Heart right ventricle (tissue), 16 donors: ENCODE data around the gene ZSCAN20. TPM values are rescaled to one million over a fixed set of nuclear protein-coding genes. Genes with fewer than 3 reads are reported as not detected.

ENCODE experiments used
- ATAC-seq, 8 donors: fragments of 200-7000 bp; cut with Tn5 transposase; one replicate each; pipeline ENCODE4 v1.9.1; 2020; ENCODE audit warnings: mild to moderate bottlenecking in 8 of 8, moderate library complexity in 8 of 8, moderate number of reproducible peaks in 1 of 8
- DNase-seq, 2 donors: peaks; one replicate each; pipeline ENCODE4 v3.0.0-alpha.2; 2020
- H3K27ac ChIP-seq, 10 donors: fragments of 200-600 bp; sonication (generic) in 2 of 10; one replicate each; pipeline versions ENCODE4 v1.5.0 to v1.8.0; 2020 to 2022; ENCODE audit warnings: mild to moderate bottlenecking in 3 of 10
- H3K27me3 ChIP-seq, 7 donors: fragments of 200-600 bp; one replicate each; pipeline ENCODE4 v1.8.0; 2021 to 2022; ENCODE audit warnings: mild to moderate bottlenecking in 2 of 7
- H3K36me3 ChIP-seq, 9 donors: fragments of 200-600 bp; sonication (generic) in 1 of 9; one replicate each; pipeline versions ENCODE4 v1.5.0 to v1.8.0; 2020 to 2022; ENCODE audit warnings: mild to moderate bottlenecking in 2 of 9
- H3K4me1 ChIP-seq, 9 donors: fragments of 200-600 bp; sonication (generic) in 1 of 9; one replicate each; pipeline versions ENCODE4 v1.5.0 to v1.8.0; 2020 to 2022; ENCODE audit warnings: mild to moderate bottlenecking in 4 of 9
- H3K4me3 ChIP-seq, 10 donors: fragments of 200-600 bp; sonication (generic) in 2 of 10; one replicate each; pipeline versions ENCODE4 v1.5.0 to v1.8.0; 2020 to 2022; ENCODE audit warnings: mild to moderate bottlenecking in 7 of 10, moderate library complexity in 2 of 10
- H3K9me3 ChIP-seq, 11 donors: fragments of 200-600 bp in 10 of 11; sonication (generic) in 2 of 11; one replicate each; pipeline versions ENCODE4 v1.5.0 to v1.8.0; 2013 to 2022; ENCODE audit warnings: mild to moderate bottlenecking in 2 of 11, control low read depth in 1 of 11, moderate library complexity in 1 of 11
- WGBS, 2 donors: extraction: QIAGEN DNeasy Blood & Tissue Kit; methylation state at CpG; one replicate each; pipeline ENCODE4 v1.1.7; 2013; ENCODE audit warnings: inconsistent platforms in 1 of 2; 5-methylcytosine and 5-hydroxymethylcytosine counted together
- intact Hi-C, 10 donors: fragments of 100-400 bp; cut with DNase I; formaldehyde crosslinking; loops; one replicate each; pipeline versions ENCODE4 v1.11.1 to v1.14.2; 2022
- polyA plus RNA-seq, 2 donors: library from polyadenylated mRNA; stranded (reverse); fragments of 200-250 nt; gene quantifications; one replicate each; pipeline ENCODE4 v1.2.3, GENCODE V29; 2013
- total RNA-seq, 10 donors: library from RNA; stranded (reverse); fragmentation: NEBNext Ultra II Directional in 3 of 10; extraction: Animal tissue kit (Norgen Biotek cat#: 25700) in 3 of 10; gene quantifications; one replicate each; pipeline versions ENCODE4 v1.2.1 to v1.2.4, GENCODE V29; 2021 to 2023
- TF ChIP-seq, protein P1 (sequence below), 9 donors: fragments of 200-600 bp; sonication (generic) in 2 of 9; IDR thresholded peaks; one replicate each; pipeline versions ENCODE4 v1.5.0 to v1.8.0; 2021 to 2022; ENCODE audit warnings: antibody characterized with exemption in 9 of 9, mild to moderate bottlenecking in 5 of 9, moderate library complexity in 1 of 9
- donor health status: Arrhythmogenic right ventricular cardiomyopathy.
- donor health status: ischemic (EF 13 %, LVEDD 7.1; RV severe dilation, severe dysfunction).
- donor health status: healthy with polysubstance abuse.
- donor health status: DM: no; HTN: yes; CAD: no.
- donor health status: DM: no; HTN: no; CAD: no.
- donor health status: ischemic (EF 25% LVEDD 6.9; RV normal size, moderate dysfunction).
- donor health status: ischemic (EF 25% LVEDD 5.7; RV mildly dilated, moderate dysfunction).
- donor health status: healthy.
- donor health status: DM: yes; HTN: yes; CAD: no.
- donor health status: Ischemic cardiomyopathy.
- donor health status: ischemic (EF 35%, LVEDD 5.7; RV mildly dilated, moderate dysfunction).
- donor health status: nonischemic (EF 11% LVEDD 7.7; RV severe dilation, severe dysfunction).
- donor health status: DM: yes; HTN: yes; CAD: no.
- donor health status: PGD.
- donor health status: ischemic (EF 29% LVEDD 5.4; RV normal size, mild dysfunction).
- donor health status: nonischemic (EF 23%, LVEDD 6.1; RV moderate dilation, normal function).

The ZSCAN20 gene
- total and polyA plus RNA-seq, 12 donors, result 0.83 to 9.3 (median 5.6) TPM

DNA sequence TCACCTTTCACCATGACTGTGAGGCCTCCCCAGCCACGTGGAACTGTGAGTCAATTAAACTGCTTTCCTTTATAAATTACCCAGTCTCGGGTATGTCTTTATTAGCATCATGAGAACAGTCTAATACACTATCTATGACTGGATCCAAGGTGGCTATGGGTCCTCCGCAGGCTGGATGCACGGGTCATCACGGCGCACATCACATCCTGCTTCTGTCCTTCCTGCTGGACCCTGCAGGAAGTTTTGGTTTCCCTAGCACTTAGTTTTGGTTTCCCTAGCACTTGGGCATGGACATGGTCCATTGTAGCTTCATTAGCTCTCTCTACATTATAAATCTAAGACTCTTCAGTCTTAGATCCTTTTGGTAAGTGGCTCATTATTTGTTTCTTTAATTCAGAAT, 27.3 kb upstream of the ZSCAN20 start:
- TF ChIP-seq, protein P1, sequence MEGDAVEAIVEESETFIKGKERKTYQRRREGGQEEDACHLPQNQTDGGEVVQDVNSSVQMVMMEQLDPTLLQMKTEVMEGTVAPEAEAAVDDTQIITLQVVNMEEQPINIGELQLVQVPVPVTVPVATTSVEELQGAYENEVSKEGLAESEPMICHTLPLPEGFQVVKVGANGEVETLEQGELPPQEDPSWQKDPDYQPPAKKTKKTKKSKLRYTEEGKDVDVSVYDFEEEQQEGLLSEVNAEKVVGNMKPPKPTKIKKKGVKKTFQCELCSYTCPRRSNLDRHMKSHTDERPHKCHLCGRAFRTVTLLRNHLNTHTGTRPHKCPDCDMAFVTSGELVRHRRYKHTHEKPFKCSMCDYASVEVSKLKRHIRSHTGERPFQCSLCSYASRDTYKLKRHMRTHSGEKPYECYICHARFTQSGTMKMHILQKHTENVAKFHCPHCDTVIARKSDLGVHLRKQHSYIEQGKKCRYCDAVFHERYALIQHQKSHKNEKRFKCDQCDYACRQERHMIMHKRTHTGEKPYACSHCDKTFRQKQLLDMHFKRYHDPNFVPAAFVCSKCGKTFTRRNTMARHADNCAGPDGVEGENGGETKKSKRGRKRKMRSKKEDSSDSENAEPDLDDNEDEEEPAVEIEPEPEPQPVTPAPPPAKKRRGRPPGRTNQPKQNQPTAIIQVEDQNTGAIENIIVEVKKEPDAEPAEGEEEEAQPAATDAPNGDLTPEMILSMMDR (IDR thresholded peaks at IDR 0.05), result no peak
- 78 to 81% methylated on average over 6 of the region's 6 CpGs for WGBS, 2 donors
- intact Hi-C loops, result loop anchor here in 1 of 10 donors (10.0 kb wide), 1 partner anchor 220 kb away; no protein-coding TSS in a partner anchor
- H3K27me3 ChIP-seq, result no peaks in the 10 kb centered on the region
- DNase-seq (no peak), ATAC-seq (no peak)
- no peak overlapping the region for H3K4me3 ChIP-seq
- peaks cover 4 to 31% (median 14%) of the 10 kb centered on the region in 9 donors for H3K4me1 ChIP-seq
- no peaks in the 10 kb centered on the region for H3K36me3 ChIP-seq
- no peak overlapping the region for H3K27ac ChIP-seq
- H3K9me3 ChIP-seq, result no peaks in the 10 kb centered on the region

DNA sequence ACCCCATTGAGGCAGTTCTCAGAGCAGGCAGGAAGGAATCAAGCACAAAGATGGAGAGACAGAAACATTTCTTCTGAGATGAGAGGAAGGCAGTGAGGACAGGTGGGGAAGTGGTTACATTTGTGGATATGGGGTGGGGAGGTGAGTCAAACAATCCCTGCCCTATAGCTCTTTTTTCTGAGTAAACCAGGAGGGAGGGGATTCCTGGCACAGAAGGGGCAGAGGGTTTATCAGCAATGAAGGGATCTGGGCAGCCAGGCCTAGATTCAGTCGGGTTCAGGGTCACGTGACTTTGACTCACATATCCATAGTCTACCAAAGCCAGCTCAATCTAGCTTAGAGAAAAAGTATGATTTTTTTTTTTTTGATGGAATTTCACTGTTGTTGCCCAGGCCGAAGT, 25.9 kb upstream of the ZSCAN20 start:
- Histone ChIP-seq H3K4me1 (peaks cover 4 to 24% (median 14%) of the 10 kb centered on the region in 9 donors), H3K27me3 (no peaks in the 10 kb centered on the region), H3K9me3 (no peaks in the 10 kb centered on the region), H3K4me3 (no peak overlapping the region), H3K36me3 (no peaks in the 10 kb centered on the region), H3K27ac (no peak overlapping the region)
- no peak for DNase-seq
- TF ChIP-seq, protein P1 (IDR thresholded peaks at IDR 0.05), result no peak
- intact Hi-C loops, result loop anchor here in 1 of 10 donors (10.0 kb wide), 1 partner anchor 222 kb away; no protein-coding TSS in a partner anchor
- no peak for ATAC-seq
- 85 to 89% methylated on average over 3 of the region's 3 CpGs for WGBS, 2 donors

DNA sequence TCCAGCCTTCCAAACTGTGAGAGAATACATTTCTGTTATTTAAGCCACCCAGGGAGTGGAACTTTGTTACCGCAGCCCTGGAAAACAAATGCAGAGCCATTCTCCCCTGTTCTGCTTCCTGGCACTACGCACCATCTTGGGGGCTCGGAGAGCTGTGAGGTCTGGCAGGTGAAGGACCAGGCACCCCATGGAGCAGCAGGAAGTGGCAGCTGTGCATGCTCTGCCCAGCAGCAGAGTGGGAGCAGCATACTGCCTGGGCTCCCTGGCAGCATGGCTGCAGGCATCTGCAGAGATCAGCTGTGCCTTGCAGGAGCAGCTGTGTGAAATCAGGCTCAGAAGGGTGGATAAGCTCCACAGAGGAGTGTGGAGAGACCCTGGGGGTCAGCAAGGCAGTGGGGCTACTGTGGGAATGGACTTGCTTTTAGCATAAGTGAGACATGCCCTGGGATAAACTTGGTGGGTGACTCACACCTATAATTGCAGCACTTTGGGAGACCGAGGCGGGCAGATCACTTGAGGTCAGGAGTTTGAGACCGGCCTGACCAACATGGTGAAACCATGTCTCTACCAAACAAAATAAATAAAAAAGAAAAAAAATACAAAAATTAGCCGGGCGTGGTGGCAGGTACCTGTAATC, 17.7 kb upstream of the ZSCAN20 start:
- DNase-seq (no peak), ATAC-seq (no peak)
- TF ChIP-seq, protein P1 (IDR thresholded peaks at IDR 0.05), result no peak
- H3K36me3 ChIP-seq, result no peaks in the 10 kb centered on the region
- peaks cover 0 to 46% (median 14%) of the 10 kb centered on the region in 9 donors for H3K4me1 ChIP-seq
- intact Hi-C loops, result loop anchor here in 7 of 10 donors (5.0 to 10.0 kb wide), 9 partner anchors 52 to 320 kb away; no protein-coding TSS in a partner anchor
- H3K27ac ChIP-seq, result no peak overlapping the region
- 92 to 94% methylated on average over 8 of the region's 8 CpGs for WGBS, 2 donors
- no peaks in the 10 kb centered on the region for H3K27me3 ChIP-seq
- H3K9me3 ChIP-seq, result peaks cover 0 to 5% (median 0%) of the 10 kb centered on the region in 11 donors
- H3K4me3 ChIP-seq, result no peak overlapping the region

DNA sequence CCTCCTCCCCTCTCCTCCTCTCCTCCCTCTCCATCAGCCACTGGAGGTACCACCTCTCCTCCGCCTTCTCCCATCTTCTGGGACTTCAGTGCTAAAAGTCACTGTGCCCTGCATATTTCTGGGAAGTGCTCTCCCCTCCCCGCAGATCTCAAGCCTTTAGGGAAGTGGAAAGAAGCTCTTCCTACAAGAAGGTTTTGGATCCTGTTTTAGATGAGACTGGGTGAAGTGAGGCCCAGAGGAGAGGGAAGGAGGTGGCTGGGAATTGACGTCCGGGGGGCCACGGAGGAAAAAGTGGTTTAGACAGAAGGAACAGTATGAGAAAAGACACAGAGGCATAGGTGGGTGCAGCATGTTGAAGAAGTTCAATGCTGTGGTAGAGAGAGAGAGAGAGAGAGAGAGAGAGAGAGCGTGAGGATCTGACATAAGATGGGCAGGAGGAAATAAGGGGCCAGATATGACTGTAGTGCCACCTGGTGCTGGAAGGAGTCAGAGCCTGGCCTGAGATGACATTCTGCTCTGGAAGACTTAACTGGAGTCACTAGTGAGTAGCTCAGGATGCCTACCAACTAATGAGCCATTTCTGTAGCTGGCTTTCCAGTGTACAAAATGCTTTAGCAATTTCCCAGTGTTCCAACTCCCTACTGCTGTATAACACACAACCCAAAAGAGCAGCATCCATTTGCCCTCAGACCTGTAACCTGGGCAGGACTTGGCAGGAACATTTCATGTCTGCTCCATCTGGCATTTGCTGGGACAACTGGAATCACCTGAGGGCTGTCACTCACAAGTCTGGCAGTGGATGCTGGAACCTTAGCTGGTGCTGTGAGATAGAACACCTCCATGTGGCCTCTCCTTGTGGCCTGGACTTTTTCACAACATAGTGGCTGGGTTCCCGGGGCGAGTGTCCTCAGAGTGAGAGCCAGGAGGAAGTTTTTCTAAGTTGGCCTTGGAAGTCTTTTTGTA, 16.6 kb upstream of the ZSCAN20 start:
- Histone ChIP-seq H3K9me3 (peaks cover 0 to 5% (median 0%) of the 10 kb centered on the region in 11 donors), H3K4me1 (peaks cover 0 to 57% (median 25%) of the 10 kb centered on the region in 9 donors), H3K27me3 (no peaks in the 10 kb centered on the region), H3K36me3 (no peaks in the 10 kb centered on the region), H3K27ac (peak overlapping the region in 7 of 10 donors; percentile 24 to 72 (median 54)), H3K4me3 (no peak overlapping the region)
- intact Hi-C loops, result loop anchor here in 7 of 10 donors (5.0 to 10.0 kb wide), 9 partner anchors 54 to 321 kb away; no protein-coding TSS in a partner anchor
- ATAC-seq (peak; percentile 75 to 90 (median 84)), DNase-seq (peak in 1 of 2 donors; percentile 60)
- 37 to 39% methylated on average over 8 of the region's 8 CpGs for WGBS, 2 donors
- TF ChIP-seq, protein P1 (IDR thresholded peaks at IDR 0.05), result peak; percentile 21 to 74 (median 65)
